Right kidney (tissue), 1 donor: ENCODE measurements around the gene GRIN3B.
A peak's percentile ranks its signal among the peaks of the same experiment; 100 is the strongest.

ENCODE experiments used
- DNase-seq: peaks from one replicate; pipeline ENCODE4 v3.0.0-alpha.2; 2016

GRIN3B gene

DNA sequence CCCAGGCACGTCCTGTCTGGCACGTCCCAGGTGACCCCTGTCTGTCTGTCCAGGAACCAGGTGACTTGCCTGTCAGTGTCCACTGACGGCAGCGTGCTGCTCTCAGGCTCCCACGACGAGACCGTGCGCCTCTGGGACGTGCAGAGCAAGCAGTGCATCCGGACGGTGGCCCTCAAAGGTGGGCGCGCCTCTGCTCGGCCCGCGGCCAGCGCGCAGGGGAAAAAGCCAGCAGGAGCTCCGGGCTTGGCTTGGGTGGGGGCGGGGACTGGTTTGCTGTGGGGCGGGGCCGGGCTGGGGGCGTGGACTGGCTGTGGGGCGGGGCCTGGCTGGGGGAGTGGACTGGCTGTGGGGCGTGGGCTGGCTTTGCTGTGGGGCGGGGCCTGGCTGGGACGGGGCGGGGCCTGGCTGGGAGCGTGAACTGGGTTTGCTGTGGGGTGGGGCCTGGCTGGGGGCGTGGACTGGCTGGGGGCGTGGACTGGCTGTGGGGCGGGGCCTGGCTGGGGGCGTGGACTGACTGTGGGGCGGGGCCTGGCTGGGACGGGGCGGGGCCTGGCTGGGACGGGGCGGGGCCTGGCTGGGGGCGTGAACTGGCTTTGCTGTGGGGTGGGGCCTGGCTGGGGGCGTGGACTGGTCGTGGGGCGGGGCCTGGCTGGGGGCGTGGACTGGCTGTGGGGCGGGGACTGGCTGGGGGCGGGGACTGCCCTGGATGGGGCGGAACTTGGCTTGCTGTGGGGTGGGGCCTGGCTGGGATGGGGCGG lies 8.9 kb upstream of the GRIN3B start:
- no peak for DNase-seq

DNA sequence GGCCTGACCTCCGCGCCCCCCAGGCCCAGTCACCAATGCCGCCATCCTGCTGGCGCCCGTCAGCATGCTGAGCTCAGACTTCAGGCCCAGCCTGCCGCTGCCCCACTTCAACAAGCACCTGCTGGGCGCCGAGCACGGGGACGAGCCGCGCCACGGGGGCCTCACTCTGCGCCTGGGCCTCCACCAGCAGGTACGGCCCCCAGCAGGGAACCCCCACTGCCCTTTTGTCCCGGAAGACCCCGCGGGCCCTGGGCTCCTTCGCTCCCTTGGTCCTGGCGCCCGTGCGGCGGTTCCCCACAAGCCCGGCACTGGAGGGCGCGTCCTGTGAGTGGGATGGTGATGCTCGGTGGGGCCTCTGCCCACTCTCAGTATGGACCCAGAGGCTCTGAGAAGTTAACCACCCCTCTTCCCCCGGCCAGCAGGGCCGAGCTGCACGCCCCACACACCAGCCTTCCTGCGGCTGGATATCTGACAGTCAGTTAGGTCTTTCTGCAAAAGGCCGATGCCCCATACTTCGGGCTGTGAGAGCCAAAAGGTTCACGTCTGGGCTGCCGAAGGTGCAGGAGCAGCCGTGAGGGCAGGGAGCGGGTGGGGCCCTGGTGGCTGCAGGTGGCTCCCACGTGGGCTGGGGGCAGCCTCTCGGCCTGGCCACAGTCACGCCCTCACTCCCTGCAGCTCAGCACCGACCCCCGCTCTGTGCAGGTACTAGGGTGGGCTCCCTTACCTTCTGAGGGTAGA lies 8.1 kb upstream of the GRIN3B start:
- no peak for DNase-seq

DNA sequence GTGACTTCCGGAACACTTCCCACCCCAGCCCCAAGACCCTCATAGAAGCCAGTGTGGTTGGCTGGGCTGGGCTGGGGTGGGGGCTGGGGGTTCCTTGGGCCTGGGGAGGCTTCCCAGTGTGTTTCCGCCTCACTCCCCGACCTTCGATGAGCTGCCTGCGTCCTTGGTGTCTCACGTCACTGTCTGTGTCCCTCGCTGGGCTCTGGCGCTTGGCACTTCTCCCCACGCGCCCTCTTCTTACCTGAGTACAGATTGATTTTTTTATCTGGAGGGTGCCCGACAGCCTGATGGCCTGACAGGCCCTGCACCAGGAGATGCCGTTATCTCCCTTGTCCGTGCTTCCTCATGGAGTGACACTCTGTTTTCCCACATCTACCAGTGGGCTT lies 7.6 kb upstream of the GRIN3B start:
- DNase-seq, result no peak

DNA sequence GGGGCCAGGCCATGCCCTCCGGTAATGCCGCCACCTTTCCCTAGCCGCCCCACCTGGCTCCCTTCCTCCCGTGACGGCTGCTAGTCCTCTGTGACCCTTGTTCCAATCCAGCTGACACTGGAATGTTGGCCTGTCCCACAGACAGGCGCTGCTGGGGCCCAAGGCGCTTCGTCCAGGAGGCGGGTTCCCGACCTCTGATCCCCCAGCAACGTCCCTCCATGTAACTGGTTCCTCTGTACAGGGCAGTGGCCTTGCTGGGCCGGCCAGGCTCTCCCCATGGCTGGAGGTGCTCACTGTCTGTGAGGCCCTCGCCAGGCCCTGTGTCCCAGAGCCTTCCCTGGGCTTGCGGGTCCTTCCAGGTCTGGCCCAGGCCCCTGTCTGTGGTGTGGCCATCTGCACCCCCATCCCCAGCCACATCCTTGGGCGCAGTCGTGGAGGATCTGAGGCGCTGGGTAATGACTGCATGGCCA lies 6.8 kb upstream of the GRIN3B start:
- no peak for DNase-seq

DNA sequence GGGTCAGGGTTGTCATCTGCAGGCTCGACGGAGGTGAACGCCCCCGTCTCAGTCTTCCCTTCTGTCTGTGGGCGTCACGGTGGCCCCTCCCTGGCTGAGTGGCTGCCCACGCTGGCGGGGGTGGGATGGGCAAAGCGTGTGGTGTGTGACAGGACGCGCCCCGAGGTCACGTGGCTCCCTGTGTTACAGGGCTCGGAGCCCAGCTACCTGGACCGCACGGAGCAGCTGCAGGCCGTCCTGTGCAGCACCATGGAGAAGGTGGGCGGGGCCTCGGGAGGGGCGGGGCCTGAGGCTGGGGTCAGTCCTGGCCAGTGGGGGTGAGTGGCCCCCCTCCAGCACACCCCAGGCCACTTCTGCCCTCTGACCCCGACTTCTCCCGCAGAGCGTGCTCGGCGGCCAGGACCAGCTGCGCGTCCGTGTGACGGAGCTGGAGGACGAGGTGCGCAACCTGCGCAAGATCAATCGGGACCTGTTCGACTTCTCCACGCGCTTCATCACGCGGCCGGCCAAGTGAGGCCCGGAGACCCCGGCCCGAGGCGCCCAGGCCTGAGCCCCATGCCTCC lies 6.3 kb upstream of the GRIN3B start:
- no peak for DNase-seq

DNA sequence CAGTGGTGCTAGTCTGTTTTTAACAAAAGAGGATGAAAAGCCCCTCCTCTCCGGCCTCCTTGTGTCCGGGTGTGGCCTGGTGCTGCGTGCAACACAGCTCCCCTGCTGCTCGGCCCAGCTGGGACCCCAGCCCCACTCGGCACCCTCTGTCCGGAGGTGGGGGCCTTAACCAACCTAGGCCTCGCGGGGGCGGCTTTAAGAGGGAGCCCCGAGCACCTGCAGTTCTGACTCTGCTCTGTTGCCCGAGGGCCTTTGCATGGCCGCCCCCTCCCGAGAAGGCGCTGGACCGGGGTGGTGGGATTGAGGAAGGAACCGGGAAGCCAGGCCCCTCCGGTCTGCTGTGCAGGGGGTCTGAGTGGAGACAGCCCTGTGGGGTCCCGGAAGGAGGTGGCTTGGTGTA lies 5.7 kb upstream of the GRIN3B start:
- no peak for DNase-seq

DNA sequence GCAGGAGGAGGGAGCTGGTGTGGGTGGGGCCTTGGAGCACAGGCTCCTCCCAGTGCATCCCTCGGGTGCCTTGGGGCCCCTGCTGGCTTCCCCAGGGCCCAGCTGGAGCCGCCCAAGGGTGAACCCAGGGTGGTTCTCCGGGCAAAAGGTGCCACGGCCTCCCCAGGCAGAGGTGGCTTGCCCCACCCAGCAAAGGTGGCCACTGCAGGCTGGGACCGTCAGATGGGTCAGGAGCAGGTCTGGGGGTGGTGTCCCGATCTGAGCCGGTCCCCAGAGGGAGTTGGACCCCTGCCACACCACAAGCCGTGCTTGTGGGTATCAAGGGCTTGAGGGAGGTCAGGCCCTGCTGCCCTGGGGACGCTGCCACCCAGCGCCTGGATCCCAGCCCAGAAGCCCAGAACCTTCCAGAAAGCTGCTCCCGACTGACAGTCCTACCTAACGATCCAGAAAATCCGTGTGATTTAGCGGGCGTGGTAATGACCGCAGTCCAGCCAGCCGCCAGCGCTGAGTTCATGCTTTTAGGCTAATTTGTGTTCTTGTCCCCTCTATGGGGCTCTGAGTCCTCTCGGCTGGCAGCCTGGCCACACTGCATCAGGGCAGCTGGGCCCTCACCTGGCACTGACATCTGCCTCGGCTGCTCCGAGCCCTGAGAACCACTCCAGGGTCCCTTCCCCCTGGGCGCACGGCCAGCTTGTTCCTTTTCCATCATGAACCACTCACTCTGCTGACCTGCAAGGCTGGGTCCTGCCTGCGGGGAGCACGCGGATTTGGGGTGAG lies 5.0 kb upstream of the GRIN3B start:
- no peak for DNase-seq

DNA sequence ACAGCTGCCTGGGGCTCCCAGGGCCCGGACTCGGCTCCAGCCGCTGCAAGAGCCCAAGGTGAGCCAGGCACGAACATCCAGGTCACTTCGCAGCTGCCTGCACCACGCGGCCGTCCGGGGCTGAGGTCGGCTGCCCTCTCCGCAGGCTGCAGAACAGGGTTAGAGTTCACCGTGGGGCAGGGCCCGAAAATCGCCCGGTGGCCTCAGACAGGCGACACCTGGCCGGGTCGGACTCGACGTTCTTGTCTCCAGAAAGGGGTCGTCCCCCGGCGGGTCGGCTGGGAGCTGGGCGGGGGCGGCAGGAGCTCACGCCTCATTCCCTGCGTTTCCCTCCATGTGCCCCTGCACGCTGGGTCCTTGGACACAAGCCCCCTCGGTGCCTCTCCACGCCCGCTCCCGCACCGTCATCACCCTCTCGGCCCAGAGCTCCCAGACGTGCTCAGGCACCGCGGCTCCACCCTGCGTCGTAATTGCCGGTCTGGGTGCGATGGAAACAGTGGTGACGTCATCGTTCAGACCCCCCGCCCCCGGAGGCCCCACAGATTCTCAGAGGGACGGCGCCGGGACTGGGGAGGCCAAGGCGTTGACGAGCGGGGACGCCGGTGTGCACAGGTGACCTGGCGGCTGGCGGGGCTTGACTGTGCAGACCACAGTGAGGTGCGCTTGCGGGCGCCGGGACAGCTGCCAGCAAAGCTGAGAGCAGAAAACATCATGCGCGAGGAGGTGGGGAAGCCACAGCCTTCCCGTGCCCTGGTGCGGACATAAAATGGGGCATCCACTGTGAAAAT lies 4.0 kb upstream of the GRIN3B start:
- DNase-seq, result peak; percentile 69

DNA sequence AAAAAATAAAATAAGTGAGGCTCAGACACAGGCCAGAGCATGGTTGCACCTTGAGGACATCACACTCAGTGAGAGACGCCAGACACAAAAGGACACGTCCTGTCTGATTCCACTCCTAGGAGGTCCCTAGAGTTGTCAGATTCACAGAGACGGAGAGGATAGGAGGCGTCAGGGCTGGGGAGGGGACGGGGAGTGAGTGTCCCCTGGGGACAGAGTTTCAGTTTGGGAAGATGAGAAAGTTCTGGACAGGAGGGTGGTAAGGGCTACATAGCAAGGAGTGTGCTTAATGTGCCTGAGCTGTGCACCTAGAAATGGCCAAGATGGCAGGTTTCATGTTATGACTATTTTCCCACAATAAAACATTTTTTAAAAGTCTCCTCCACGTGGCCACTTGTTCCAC lies 2.2 kb upstream of the GRIN3B start:
- no peak for DNase-seq

DNA sequence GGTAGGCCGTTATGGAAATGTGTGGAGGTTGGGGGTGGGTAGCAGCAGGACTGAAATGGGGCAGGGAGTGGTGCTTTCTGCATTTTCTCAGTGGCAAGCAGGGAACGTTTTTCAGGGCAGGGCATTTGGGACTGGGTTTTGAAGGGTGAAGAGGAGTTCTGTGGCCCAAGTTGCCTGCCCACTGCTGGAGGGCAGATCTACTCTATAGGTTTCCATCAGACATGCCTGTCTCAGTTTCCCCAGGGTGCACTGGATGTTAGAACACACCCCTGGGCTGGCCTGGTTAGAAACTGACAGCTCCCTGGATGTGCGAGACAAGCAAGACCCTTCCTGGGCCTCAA lies 870 bp upstream of the GRIN3B start:
- no peak for DNase-seq

DNA sequence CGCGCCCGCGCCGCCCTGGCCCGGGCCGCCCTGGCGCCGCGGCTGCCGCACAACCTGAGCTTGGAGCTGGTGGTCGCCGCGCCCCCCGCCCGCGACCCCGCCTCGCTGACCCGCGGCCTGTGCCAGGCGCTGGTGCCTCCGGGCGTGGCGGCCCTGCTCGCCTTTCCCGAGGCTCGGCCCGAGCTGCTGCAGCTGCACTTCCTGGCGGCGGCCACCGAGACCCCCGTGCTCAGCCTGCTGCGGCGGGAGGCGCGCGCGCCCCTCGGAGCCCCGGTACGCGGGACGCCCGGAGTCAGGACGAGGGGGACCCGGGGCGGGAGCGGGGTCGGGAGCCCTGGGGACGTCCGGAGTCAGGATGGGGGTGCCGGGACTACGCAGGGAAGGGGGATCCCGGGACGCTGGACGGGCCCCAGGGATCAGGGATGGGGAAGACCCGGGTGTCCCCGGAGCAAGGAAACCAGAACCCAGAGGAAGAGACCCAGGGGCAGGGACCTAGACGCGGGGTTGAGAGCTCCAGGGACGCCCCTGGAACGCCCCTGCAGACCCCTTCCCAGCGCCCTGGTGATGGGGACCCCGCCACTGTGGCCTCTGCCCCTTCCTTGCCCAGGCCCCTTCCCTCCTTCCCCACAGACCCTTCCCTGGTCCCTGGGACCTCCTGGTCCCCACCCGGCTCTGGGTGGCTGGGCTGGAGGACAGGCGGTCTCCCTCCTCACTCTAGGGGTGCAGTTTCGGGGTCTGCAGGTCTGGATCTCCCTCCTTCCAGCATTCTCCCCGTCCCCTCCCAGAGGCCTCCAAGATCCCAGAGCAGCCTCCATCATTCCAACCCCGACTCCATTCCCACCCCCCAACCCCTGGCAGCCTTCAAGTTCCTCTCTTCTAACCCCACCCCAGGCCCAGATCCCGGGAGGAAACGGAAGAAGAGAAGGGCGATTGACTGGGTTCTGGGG lies 645 bp downstream of the GRIN3B start:
- DNase-seq, result no peak

DNA sequence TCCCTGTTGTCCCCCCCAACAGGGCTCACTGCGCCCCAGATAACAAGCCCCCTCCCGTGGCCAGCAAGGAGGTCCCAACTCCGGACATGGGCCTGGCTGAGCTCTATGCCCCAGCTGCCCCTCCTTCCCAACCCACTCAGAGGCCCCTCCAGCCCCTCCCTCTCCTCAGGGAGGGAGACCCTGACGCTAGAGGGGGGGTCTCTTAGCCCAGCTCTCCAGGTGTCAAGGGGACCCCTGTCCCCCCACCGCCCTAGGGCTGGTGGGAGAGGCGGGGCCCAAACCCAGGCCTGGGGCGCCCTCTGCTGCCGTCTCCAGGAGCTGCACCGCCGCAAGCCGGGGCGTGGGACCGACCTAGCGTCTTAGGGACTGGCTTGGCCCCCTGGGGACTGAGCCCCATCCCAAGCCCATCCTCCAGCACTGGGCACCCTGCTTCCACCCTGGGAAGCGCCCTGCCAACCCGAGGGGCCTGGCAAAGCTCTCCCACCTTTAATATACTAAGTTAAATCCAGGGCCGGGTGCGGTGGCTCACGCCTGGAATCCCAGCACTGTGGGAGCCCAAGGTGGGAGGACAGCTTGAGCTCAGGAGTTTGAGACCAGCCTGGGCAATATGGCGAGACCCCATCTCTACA lies 1.4 kb downstream of the GRIN3B start:
- DNase-seq, result no peak

DNA sequence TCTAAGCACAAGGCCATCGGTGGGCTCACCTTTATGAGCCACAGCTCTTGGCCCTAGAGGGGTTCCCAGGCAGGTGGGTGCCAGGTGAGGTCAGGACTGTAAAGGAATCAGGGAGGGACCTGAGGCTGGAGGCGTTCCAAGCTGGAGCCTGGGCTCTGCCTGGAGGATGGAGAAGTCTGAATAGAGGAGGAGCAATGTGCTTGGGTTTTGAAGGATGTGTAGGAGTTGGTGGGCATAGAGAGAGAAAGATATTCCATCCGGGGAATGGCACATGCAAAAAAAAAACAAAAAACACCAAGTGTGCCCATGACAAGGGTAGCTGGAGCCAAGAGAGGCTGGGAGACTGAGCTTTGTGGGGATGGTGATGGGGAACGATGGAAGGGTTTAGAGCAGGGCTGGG lies 2.4 kb downstream of the GRIN3B start:
- DNase-seq, result no peak

DNA sequence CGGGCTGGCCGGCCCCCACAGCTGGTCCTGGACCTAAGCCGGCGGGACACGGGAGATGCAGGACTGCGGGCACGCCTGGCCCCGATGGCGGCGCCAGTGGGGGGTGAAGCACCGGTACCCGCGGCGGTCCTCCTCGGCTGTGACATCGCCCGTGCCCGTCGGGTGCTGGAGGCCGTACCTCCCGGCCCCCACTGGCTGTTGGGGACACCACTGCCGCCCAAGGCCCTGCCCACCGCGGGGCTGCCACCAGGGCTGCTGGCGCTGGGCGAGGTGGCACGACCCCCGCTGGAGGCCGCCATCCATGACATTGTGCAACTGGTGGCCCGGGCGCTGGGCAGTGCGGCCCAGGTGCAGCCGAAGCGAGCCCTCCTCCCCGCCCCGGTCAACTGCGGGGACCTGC lies 3.1 kb downstream of the GRIN3B start:
- no peak for DNase-seq

DNA sequence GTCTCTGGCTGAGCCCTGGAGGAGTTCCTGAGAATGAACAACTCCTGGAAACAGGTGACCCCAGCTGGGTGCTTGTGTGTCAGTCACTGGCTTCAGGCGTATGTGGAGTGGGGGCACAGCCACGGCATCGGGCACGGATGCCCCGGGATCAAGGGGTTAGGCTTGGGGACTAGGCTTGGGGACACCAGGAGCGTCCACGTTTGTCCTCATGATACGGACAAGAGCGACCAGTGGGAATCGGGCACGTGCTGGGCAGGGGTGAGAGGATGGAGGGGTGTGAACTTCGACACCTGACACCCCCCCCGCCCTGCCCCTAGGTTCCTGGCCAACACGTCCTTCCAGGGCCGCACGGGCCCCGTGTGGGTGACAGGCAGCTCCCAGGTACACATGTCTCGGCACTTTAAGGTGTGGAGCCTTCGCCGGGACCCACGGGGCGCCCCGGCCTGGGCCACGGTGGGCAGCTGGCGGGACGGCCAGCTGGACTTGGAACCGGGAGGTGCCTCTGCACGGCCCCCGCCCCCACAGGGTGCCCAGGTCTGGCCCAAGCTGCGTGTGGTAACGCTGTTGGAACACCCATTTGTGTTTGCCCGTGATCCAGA lies 4.1 kb downstream of the GRIN3B start:
- no peak for DNase-seq

DNA sequence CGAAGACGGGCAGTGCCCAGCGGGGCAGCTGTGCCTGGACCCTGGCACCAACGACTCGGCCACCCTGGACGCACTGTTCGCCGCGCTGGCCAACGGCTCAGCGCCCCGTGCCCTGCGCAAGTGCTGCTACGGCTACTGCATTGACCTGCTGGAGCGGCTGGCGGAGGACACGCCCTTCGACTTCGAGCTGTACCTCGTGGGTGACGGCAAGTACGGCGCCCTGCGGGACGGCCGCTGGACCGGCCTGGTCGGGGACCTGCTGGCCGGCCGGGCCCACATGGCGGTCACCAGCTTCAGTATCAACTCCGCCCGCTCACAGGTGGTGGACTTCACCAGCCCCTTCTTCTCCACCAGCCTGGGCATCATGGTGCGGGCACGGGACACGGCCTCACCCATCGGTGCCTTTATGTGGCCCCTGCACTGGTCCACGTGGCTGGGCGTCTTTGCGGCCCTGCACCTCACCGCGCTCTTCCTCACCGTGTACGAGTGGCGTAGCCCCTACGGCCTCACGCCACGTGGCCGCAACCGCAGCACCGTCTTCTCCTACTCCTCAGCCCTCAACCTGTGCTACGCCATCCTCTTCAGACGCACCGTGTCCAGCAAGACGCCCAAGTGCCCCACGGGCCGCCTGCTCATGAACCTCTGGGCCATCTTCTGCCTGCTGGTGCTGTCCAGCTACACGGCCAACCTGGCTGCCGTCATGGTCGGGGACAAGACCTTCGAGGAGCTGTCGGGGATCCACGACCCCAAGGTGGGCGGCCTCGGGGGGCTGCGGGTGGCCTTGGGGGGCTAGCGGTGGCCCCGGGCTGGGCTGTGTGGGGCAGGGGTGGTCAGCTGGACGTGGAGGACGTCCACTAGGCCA lies 4.8 kb downstream of the GRIN3B start:
- DNase-seq, result no peak

DNA sequence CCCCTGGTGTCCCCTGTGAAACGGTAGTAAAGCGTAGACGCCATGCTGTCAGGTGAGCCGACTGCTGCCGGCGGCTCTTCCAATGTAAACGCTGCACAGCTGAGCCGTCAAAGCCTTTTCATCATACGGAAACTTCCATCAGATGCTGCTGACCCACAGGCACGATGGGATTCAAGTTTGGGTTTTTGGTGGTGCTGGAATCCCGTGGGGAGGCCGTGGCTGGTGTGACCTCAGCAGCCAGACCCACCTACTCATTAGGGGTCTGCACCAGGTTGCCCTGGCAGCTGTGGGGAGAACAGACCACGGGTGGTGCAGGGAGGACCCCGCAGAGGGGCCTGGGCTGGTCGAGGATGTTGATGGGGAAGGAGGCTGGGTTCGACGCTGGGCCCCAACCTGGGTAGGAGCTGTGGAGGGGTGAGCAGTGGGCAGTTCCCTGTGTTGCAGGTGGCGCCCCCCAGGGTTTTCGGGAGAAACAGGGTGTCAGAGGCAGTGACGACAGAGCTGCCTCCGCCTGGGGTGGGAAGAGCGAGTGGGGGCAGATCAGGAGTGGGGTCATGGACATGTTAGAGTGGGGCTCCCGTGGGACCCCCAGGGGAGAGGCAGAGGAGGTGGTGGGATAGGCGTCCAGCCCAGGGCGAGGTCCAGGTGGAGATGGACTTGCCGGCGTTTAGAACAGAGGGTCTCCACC lies 6.6 kb downstream of the GRIN3B start:
- DNase-seq, result no peak
